Activated T-helper 17 cell treated with anti-CD3 and anti-CD28 coated beads, Interleukin-2, amount 50 U/mL, for 72 hours (primary cell): ENCODE results near the gene DDN. TPM values are rescaled to one million over a fixed set of nuclear protein-coding genes. Genes with fewer than 3 reads are reported as not detected.

Source experiments
- ATAC-seq: fragments of 150-1000 bp; cut with Tn5 transposase; replicated peaks from 2 replicates; pipeline ENCODE4 v1.10.0; 2021; ENCODE audit warnings: mild to moderate bottlenecking, moderate library complexity
- H3K27ac Mint-ChIP-seq: one replicate; pipeline ENCODE4 v1.8.0; 2022; ENCODE audit warnings: mixed read lengths
- H3K27me3 Mint-ChIP-seq: one replicate; pipeline ENCODE4 v1.8.0; 2022; ENCODE audit warnings: mixed read lengths
- H3K36me3 Mint-ChIP-seq: one replicate; pipeline ENCODE4 v1.8.0; 2022; ENCODE audit warnings: low read depth, mild to moderate bottlenecking, mixed read lengths
- H3K4me1 Mint-ChIP-seq: one replicate; pipeline ENCODE4 v1.8.0; 2022; ENCODE audit warnings: mixed read lengths
- H3K4me3 Mint-ChIP-seq: one replicate; pipeline ENCODE4 v1.8.0; 2022; ENCODE audit warnings: mild to moderate bottlenecking, mixed read lengths
- H3K9me3 Mint-ChIP-seq: one replicate; pipeline ENCODE4 v1.8.0; 2022; ENCODE audit warnings: mixed read lengths
- total RNA-seq, 2 donors: library from RNA; stranded (reverse); gene quantifications; one replicate each; pipeline ENCODE4 v1.2.3, GENCODE V29; 2022

The DDN gene
- total RNA-seq, 2 donors from 2014 or later: 0.32 to 1.5 TPM

DNA sequence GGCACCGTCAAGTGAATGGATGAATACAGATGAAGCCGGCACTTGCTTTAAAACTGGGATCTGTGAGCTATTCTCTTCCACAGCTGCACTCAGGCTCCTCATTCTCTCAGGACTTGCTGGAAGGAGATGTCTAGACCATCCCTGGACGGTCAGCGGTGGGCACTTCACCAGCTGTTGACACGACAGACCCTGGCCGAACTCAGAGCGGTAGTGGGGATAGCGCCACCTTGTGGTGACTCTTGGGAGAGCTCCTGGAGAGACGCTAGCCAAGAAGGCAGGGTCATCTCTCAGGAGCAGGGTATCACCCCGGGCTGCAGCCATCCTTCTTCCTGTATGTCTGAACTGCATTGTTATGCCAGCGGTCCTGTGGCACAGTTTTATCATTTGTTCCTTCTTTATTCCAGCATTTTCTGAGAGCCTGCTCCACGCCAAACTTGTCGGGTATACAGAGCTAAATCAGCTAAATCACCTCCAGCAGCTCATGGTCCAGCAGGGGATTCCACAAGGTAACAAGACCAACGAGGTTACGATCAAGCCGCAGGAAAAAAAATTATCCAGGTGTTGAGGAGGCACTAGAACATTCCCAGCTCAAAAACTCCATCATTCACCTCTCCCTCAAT is 11.0 kb downstream of the DDN start:
- Mint-ChIP-seq H3K36me3 (no peaks in the 10 kb centered on the region), H3K27me3 (peaks cover 25% of the 10 kb centered on the region)
- peak; percentile 88 for ATAC-seq

DNA sequence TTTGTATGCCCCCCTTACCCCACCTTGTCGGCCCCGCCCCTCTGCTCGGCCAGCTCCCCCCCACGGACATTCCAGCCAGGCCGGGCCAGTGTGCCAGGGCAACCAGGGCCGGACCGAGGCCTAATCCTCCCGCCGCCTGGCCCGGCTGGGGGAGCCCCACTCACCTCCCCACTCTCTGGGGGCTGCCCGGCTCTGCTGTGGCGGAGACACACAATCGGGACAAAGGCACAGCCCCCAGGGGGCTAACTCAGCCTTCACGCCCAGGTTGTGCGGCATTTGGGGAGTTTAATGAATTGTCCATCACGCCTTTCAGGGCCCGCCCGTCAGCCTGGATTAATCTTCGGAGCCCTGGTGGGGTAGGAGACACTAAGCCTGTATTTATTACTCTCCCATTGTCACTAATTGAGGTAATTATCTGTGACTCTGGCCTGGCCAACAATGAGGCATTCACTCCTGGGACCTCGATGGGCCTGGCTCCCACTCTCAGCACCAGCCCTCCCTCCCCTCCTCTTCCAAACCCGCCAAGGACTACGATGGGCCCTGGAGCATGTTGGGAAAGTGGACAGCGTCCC is 12.4 kb downstream of the DDN start:
- Mint-ChIP-seq H3K27ac (no peak overlapping the region), H3K36me3 (peaks cover 4% of the 10 kb centered on the region), H3K4me3 (no peak overlapping the region), H3K9me3 (no peaks in the 10 kb centered on the region), H3K4me1 (peaks cover 12% of the 10 kb centered on the region), H3K27me3 (peaks cover 32% of the 10 kb centered on the region)
- ATAC-seq: no peak

More for the DNA sequence above, 11.0 kb downstream of the DDN start:
- no peak overlapping the region for H3K27ac Mint-ChIP-seq
- H3K4me3 Mint-ChIP-seq: no peak overlapping the region
- no peaks in the 10 kb centered on the region for H3K9me3 Mint-ChIP-seq
- H3K4me1 Mint-ChIP-seq: peaks cover 4% of the 10 kb centered on the region

DNA sequence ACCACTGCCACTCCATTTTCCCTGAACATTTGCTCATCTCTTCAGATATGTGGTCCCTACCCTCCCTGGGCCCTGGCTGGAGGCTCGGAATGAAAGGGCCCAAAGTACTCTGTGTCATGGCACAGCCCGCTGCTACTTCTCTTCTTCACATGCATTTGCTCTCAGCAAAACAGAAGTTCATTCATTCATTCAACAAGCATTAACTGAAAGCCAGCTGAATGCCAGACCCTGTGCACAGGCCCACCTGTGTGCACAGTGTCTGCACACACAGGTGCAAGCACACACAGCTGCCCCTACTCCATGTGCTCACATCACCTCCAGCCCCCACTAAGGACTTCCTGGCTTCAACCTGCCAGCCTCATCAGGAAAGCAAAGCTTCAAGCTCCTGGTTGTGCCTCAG is 13.3 kb downstream of the DDN start:
- no peak for ATAC-seq
- Mint-ChIP-seq H3K4me1 (peaks cover 17% of the 10 kb centered on the region), H3K9me3 (no peaks in the 10 kb centered on the region), H3K27ac (no peak overlapping the region), H3K4me3 (no peak overlapping the region), H3K27me3 (peaks cover 36% of the 10 kb centered on the region), H3K36me3 (peaks cover 9% of the 10 kb centered on the region)

DNA sequence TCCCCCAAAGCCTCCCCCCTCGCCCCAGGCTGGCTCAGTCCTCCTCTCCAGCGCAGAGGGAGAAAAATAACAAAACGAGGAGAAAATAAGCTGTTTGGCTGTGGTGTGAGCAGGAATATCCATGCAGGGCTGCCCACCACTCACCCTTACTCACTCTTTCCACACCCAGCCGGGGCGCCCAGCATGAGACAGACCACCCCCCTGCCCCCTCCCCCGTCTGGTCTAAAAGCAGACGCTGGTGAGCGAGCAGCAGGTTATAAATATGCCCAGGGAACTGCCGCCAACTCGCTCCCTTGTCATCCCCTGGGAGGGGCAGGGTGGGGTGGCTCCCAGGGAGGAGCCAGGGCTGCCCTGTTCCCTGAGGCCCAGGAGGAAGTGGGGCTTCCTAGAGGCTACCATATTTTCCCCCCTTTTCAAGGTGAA is 13.7 kb downstream of the DDN start:
- Mint-ChIP-seq H3K27me3 (peaks cover 35% of the 10 kb centered on the region), H3K36me3 (peaks cover 9% of the 10 kb centered on the region), H3K4me1 (peaks cover 17% of the 10 kb centered on the region), H3K9me3 (no peaks in the 10 kb centered on the region), H3K4me3 (no peak overlapping the region), H3K27ac (no peak overlapping the region)
- ATAC-seq: no peak

DNA sequence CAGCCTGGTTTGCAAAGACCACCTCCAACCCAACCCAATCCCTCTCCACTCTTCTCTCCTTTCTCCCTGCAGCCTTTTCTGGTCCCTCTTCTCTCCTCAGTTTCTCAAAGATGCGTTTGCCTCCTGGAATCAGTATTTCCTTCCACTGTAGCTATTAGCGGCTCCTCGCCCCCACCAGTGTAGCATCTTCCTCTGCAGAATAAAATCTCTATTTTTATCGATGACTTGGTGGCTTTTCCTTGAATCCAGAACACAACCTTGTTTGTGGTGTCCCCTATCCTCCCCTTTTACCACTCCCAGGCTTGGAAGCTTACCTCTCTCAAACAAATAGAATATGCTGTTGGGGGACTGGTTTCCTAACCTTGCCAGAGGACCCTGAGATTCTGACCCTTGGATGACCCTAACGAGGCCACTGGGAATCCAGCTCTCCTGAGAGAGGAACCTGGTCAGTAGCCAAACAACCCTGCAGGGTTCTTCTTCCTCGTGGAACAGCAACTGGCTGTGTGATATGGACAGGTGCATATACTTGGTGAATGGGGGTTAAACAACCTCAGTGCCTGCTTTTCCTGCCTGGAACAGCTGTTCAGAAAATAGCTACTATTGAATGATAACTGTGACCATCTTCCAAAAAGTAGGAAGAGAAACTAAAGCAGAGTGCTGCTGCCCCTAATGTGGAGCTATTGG is 16.6 kb downstream of the DDN start:
- Mint-ChIP-seq H3K4me1 (peaks cover 21% of the 10 kb centered on the region), H3K27me3 (peaks cover 29% of the 10 kb centered on the region), H3K9me3 (no peaks in the 10 kb centered on the region), H3K27ac (peak overlapping the region; percentile 57), H3K36me3 (peaks cover 9% of the 10 kb centered on the region), H3K4me3 (peak overlapping the region; percentile 75)
- no peak for ATAC-seq

DNA sequence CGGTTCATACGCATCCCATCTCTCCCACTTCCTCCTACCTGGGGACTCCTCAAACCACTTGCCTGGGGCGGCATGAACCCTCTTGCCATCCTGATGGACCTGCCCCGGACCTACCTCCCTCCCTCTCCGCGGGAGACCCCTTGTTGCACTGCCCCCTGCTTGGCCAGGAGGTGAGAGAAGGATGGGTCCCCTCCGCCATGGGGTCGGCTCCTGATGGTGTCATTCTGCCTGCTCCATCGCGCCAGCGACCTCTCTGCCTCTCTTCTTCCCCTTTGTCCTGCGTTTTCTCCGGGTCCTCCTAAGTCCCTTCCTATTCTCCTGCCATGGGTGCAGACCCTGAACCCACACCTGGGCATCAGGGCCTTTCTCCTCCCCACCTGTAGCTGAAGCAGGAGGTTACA is 17.4 kb downstream of the DDN start:
- ATAC-seq: no peak
- Mint-ChIP-seq H3K27ac (peak overlapping the region; percentile 57), H3K4me1 (peaks cover 29% of the 10 kb centered on the region), H3K9me3 (no peaks in the 10 kb centered on the region), H3K4me3 (peak overlapping the region; percentile 75), H3K27me3 (peaks cover 29% of the 10 kb centered on the region), H3K36me3 (peaks cover 9% of the 10 kb centered on the region)

DNA sequence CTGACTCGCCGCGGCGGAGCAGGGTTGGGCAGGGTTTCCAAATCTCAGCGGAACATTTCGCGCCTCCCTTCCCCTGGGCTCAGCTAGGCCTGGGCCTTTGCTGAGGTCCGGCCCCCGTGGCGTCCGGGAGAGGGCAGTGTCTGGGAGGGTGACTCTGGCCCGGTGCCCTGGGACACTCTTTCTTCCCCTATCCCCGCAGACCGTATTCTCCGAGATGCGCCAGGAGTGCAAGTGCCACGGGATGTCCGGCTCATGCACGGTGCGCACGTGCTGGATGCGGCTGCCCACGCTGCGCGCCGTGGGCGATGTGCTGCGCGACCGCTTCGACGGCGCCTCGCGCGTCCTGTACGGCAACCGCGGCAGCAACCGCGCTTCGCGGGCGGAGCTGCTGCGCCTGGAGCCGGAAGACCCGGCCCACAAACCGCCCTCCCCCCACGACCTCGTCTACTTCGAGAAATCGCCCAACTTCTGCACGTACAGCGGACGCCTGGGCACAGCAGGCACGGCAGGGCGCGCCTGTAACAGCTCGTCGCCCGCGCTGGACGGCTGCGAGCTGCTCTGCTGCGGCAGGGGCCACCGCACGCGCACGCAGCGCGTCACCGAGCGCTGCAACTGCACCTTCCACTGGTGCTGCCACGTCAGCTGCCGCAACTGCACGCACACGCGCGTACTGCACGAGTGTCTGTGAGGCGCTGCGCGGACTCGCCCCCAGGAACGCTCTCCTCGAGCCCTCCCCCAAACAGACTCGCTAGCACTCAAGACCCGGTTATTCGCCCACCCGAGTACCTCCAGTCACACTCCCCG is 18.0 kb downstream of the DDN start:
- peak overlapping the region; percentile 57 for H3K27ac Mint-ChIP-seq
- peaks cover 29% of the 10 kb centered on the region for H3K27me3 Mint-ChIP-seq
- ATAC-seq: peak; percentile 4
- no peaks in the 10 kb centered on the region for H3K9me3 Mint-ChIP-seq
- peak overlapping the region; percentile 75 for H3K4me3 Mint-ChIP-seq
- H3K4me1 Mint-ChIP-seq: peaks cover 29% of the 10 kb centered on the region
- H3K36me3 Mint-ChIP-seq: peaks cover 9% of the 10 kb centered on the region

DNA sequence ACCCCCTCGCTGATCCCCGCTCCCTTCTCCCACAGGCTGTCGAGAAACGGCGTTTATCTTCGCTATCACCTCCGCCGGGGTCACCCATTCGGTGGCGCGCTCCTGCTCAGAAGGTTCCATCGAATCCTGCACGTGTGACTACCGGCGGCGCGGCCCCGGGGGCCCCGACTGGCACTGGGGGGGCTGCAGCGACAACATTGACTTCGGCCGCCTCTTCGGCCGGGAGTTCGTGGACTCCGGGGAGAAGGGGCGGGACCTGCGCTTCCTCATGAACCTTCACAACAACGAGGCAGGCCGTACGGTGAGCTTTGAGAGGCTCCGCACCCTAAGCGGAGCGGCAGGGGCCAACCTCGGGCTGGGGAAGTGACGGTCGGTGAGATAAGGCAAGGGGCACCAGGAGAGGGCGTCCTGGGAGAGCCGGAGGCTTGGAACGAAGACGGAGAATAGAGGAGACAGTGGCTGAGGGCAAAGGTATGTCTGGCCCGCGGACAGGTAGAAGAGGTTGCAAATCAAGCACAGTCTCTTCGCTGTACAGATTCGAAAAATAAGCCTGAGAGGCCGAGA is 18.7 kb downstream of the DDN start:
- Mint-ChIP-seq H3K36me3 (peaks cover 9% of the 10 kb centered on the region), H3K4me1 (peaks cover 29% of the 10 kb centered on the region), H3K27me3 (peaks cover 29% of the 10 kb centered on the region), H3K27ac (no peak overlapping the region), H3K4me3 (peak overlapping the region; percentile 75), H3K9me3 (no peaks in the 10 kb centered on the region)
- ATAC-seq: no peak

DNA sequence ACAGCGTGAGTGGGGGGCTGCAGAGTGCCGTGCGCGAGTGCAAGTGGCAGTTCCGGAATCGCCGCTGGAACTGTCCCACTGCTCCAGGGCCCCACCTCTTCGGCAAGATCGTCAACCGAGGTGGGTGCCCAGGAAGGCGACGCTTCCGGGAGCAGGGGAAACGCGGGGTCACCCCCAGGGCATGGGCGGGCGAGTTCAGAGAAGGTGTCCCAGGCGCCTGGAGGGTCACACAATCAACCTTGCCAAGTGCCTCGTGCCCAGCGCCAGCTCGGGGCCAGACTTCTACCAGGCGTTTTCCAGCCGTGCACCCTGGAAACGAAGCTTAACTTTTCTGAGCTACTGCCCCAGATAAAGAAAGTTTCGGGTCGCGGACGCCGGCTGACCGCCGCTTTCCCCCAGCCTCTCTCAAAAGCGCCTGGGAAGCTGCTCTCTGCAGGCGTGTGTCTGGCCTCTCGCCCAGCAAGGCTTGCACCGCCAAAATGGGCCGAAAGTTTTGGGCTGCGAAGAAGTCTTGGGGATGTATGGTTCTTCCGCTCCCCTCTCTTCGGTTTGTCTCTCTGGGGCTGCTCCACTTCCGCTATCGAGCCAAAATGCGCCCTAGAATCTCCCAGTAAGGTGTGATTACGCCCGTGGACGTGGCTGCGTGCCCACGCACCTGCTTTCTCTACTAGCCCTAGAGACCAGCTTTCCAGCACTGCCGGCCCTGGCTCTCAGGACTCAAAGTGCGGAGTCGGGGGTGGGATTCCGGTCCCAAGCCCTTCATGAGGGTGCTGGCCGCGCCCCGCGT is 19.4 kb downstream of the DDN start:
- Mint-ChIP-seq H3K4me3 (peak overlapping the region; percentile 75), H3K27ac (peak overlapping the region; percentile 20), H3K27me3 (peaks cover 29% of the 10 kb centered on the region), H3K9me3 (no peaks in the 10 kb centered on the region), H3K36me3 (peaks cover 9% of the 10 kb centered on the region), H3K4me1 (peaks cover 29% of the 10 kb centered on the region)
- no peak for ATAC-seq

DNA sequence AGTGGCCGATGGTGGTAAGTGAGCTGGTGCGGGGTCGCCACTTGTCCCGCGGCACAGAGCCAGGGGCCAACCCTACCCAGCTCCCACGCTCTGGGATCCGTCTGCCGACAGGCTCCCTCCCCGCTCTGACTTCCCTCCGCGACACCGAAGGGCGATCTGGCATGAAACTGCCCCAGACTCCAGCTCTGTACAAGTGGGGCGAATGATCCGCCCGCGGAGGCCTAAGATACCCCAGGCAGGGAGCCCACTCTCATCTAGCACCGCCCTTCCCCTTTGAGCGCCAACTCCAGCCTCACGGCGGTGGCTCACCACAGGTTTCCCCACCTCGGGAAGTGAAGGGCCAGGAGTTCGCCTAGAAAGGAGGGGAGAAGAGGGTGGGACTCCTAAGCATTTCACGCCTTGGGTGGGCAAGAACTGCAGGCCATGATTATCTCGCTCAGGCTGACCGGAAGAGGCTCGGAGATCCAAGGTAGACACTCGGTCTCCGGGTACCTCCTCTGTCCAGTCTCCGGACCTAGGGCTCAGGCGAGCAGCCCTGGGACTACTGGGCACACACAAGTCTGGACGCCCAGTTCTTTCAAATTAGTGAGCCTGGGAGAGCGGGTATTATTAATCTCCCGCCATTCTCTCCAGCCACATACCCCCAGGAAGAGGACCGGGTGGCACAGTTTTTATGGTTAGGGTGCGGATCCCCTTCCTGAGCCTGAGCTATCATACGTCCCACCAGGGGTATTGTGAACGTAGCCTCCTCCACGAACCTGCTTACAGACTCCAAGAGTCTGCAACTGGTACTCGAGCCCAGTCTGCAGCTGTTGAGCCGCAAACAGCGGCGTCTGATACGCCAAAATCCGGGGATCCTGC is 20.2 kb downstream of the DDN start:
- Mint-ChIP-seq H3K27me3 (peaks cover 31% of the 10 kb centered on the region), H3K9me3 (no peaks in the 10 kb centered on the region), H3K36me3 (peaks cover 9% of the 10 kb centered on the region), H3K27ac (peak overlapping the region; percentile 20), H3K4me1 (peaks cover 29% of the 10 kb centered on the region), H3K4me3 (peak overlapping the region; percentile 75)
- no peak for ATAC-seq

DNA sequence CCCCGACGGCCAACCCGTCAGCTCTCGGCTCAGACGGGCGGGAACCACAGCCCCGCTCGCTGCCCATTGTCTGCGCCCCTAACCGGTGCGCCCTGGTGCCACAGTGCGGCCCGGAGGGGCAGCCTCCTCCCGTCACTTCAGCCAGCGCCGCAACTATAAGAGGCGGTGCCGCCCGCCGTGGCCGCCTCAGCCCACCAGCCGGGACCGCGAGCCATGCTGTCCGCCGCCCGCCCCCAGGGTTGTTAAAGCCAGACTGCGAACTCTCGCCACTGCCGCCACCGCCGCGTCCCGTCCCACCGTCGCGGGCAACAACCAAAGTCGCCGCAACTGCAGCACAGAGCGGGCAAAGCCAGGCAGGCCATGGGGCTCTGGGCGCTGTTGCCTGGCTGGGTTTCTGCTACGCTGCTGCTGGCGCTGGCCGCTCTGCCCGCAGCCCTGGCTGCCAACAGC is 20.9 kb downstream of the DDN start, which contains the start of gene WNT1:
WNT1 (plus strand) TSS at position 32 of the 450 bp plus-strand sequence; CDS start at position 361, 329 bp downstream.
- peaks cover 29% of the 10 kb centered on the region for H3K4me1 Mint-ChIP-seq
- peak within 1 kb of the TSS; percentile 72 for H3K27ac Mint-ChIP-seq
- ATAC-seq: peak; percentile 6

DNA sequence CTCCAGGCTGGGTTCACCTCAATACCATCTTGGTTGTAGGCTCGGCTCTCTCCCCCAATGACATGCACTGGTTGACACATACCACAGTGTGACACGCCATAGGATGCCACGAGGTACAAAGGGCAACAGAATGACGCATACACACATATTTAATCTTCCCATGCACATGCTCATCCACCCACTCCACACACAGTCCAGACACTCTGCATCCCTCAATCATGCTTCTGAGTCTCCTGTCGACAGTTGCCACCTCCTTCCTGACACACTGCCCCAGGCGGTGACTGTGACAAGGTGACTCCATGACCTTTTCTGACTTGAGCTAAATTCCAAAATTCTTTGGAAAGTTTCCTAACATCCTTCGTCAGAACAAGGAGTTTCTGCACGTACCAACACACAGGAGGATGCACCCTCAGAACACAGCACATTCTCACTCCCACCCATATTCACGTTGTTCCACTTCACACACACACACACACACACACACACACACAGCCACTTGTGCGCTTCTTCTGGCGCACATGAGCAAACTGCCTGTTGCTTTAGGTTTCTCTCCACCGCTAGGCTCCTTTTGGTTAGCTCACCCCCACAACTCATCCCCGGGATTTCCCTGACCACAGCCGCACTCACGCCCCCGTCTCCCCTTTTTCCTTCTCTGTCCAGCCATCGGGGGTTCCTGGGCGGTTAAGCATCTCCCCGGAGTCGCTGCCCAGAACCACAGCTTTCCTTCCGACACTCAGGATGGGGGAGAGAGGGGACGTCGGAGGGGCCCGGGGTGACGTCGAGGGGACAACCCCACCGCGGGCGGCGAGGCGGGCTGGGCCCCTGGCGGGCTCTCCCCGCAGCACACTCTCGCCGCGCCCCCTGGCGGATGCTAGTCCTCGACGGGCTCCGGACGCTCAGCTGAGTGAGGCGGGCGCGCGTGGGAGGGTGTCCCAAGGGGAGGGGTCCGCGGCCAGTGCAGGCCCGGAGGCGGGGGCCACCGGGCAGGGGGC is 21.6 kb downstream of the DDN start:
- Mint-ChIP-seq H3K4me1 (peaks cover 32% of the 10 kb centered on the region), H3K4me3 (peak overlapping the region; percentile 75), H3K27ac (peak overlapping the region; percentile 72), H3K9me3 (no peaks in the 10 kb centered on the region), H3K27me3 (peaks cover 34% of the 10 kb centered on the region), H3K36me3 (peaks cover 9% of the 10 kb centered on the region)
- ATAC-seq: peak; percentile 76

More for the DNA sequence above, 20.9 kb downstream of the DDN start, which contains the start of gene WNT1:
- peak within 1 kb of the TSS; percentile 75 for H3K4me3 Mint-ChIP-seq
- H3K9me3 Mint-ChIP-seq: no peaks in the 10 kb centered on the region
- peaks cover 34% of the 10 kb centered on the region for H3K27me3 Mint-ChIP-seq
- peaks cover 9% of the 10 kb centered on the region for H3K36me3 Mint-ChIP-seq
